GM21367 (cell line): ENCODE data around the gene PRKCG.
"Not testable (repeated sequence)": the region's sequence is repeated elsewhere in the genome, so short reads cannot be mapped to it uniquely, and the experiment has no call there.

Experiments
- ATAC-seq: cut with Tn5 transposase; IDR thresholded peaks from one replicate; pipeline ENCODE4 v1.9.1; 2021; ENCODE audit not compliant: unreplicated experiment

PRKCG gene

GRCh38 chr19:53942001-53942786 lies 60.2 kb downstream of the PRKCG start:
- ATAC-seq = no peak

- ATAC-seq = no peak
Observed at GRCh38 chr19:53944416-53944815, 62.4 kb downstream of the PRKCG start.

- ATAC-seq = no peak
Observed at GRCh38 chr19:53944933-53945332, 62.9 kb downstream of the PRKCG start.

- ATAC-seq = no peak
Observed at GRCh38 chr19:53945441-53945840, 63.4 kb downstream of the PRKCG start.

GRCh38 chr19:53945998-53946397 lies 64.0 kb downstream of the PRKCG start:
- no peak for ATAC-seq

GRCh38 chr19:53947624-53948023 lies 65.6 kb downstream of the PRKCG start:
- ATAC-seq = no peak

- not testable (repeated sequence) for ATAC-seq
Observed at GRCh38 chr19:53948611-53949010, 66.6 kb downstream of the PRKCG start.

GRCh38 chr19:53951436-53951835 lies 69.4 kb downstream of the PRKCG start:
- ATAC-seq = no peak

GRCh38 chr19:53951947-53952346 lies 70.0 kb downstream of the PRKCG start:
- ATAC-seq = no peak

- ATAC-seq = no peak
Observed at GRCh38 chr19:53953383-53953782, 71.4 kb downstream of the PRKCG start.
